PC-9 (cell line): Measurements from ENCODE around the gene FXYD6. TPM values are rescaled to one million over a fixed set of nuclear protein-coding genes. Genes with fewer than 3 reads are reported as not detected.

Experiments
- BruUV-seq: library from RNA; stranded (reverse); fragments of 400-500 nt; replicated peaks from 2 replicates; lab custom pipeline; 2021; lab: Mats Ljungman, UMichigan
- CTCF ChIA-PET: fragments of 300-600 bp; sonication (Branson Sonifier 250); formaldehyde crosslinking; loops from one replicate; lab custom pipeline; 2022; ENCODE audit warnings: antibody characterized with exemption; lab: Charles Lee
- POLR2A ChIA-PET: fragments of 300-600 bp; sonication (Branson Sonifier 250); formaldehyde crosslinking; loops from one replicate; lab custom pipeline; 2022; ENCODE audit warnings: antibody characterized with exemption; ENCODE audit not compliant: unreplicated experiment; lab: Charles Lee
- DNase-seq, 2 experiments: peaks; one replicate each; pipeline versions ENCODE4 v3.0.0 to v3.0.0-alpha.2; 2015 to 2022; ENCODE audit warnings: mixed read lengths in 1 of 2
- H2AFZ ChIP-seq: fragments of 200-600 bp; sonication (generic); 2 replicates; pipeline ENCODE4 v1.8.1; 2017; ENCODE audit warnings: antibody characterized with exemption
- H3F3A ChIP-seq: fragments of 200-600 bp; sonication (generic); 2 replicates; pipeline ENCODE4 v1.8.1; 2017; ENCODE audit warnings: antibody characterized with exemption, mild to moderate bottlenecking, low read depth; ENCODE audit not compliant: insufficient read depth
- H3K27ac ChIP-seq: fragments of 200-600 bp; sonication (generic); 2 replicates; pipeline ENCODE4 v1.6.1; 2016; ENCODE audit warnings: mixed run types
- H3K27me3 ChIP-seq: fragments of 200-600 bp; sonication (generic); 2 replicates; pipeline ENCODE4 v1.6.1; 2016; ENCODE audit warnings: low read depth, mixed run types; ENCODE audit not compliant: insufficient read depth
- H3K36me3 ChIP-seq: fragments of 200-600 bp; sonication (generic); 2 replicates; pipeline ENCODE4 v1.6.1; 2016; ENCODE audit warnings: low read depth, mixed run types
- H3K4me1 ChIP-seq: fragments of 200-600 bp; sonication (generic); replicated peaks from 2 replicates; pipeline ENCODE4 v1.6.1; 2016; ENCODE audit warnings: mixed run types; ENCODE audit not compliant: insufficient read depth
- H3K4me2 ChIP-seq: fragments of 200-600 bp; sonication (generic); 2 replicates; pipeline ENCODE4 v1.6.1; 2017; ENCODE audit warnings: mixed run types
- H3K4me3 ChIP-seq: fragments of 200-600 bp; sonication (generic); 2 replicates; pipeline ENCODE4 v1.6.1; 2016; ENCODE audit warnings: mixed run types
- H3K79me2 ChIP-seq: fragments of 200-600 bp; sonication (generic); 2 replicates; pipeline ENCODE4 v1.6.1; 2017; ENCODE audit warnings: low read depth, mixed run types
- H3K9me2 ChIP-seq: fragments of 200-600 bp; sonication (generic); 2 replicates; pipeline ENCODE4 v1.8.1; 2017; ENCODE audit warnings: mild to moderate bottlenecking; ENCODE audit not compliant: insufficient read depth
- H3K9me3 ChIP-seq: fragments of 200-600 bp; sonication (generic); 2 replicates; pipeline ENCODE4 v1.8.1; 2016; ENCODE audit warnings: low read depth; ENCODE audit not compliant: insufficient read depth
- H4K20me1 ChIP-seq: fragments of 200-600 bp; sonication (generic); 2 replicates; pipeline ENCODE4 v1.8.1; 2017; ENCODE audit not compliant: insufficient read depth
- CTCF ChIP-seq: fragments of 200-600 bp; sonication (generic); conservative IDR thresholded peaks from 2 replicates; pipeline ENCODE4 v1.6.1; 2017; ENCODE audit warnings: mixed run types, antibody characterized with exemption, mild to moderate bottlenecking, moderate library complexity
- EZH2 ChIP-seq: fragments of 200-600 bp; sonication (generic); IDR thresholded peaks from 2 replicates; pipeline ENCODE4 v1.8.0; 2017; ENCODE audit warnings: antibody characterized with exemption, low read depth
- intact Hi-C: fragments of 100-400 bp; cut with micrococcal nuclease; formaldehyde crosslinking; loops from one replicate; pipeline ENCODE4 v1.10.0; 2022; ENCODE audit not compliant: unreplicated experiment
- total RNA-seq: library from RNA; stranded (reverse); gene quantifications from 2 replicates; pipeline ENCODE4 v1.2.3, GENCODE V29; 2021

Gene FXYD6
- total RNA-seq, 1 experiment from 2014 or later = 0.20 TPM

- no peak overlapping the region for H3K4me2 ChIP-seq
- H3K27ac ChIP-seq = no peak overlapping the region
- DNase-seq = no peak
- no peaks in the 10 kb centered on the region for H3K36me3 ChIP-seq
- CTCF ChIA-PET = no interaction called here
- TF ChIP-seq EZH2 (no peak), CTCF (no peak)
- intact Hi-C loops = no loop called here
- H3K9me3 ChIP-seq = no peaks in the 10 kb centered on the region
- POLR2A ChIA-PET = no interaction called here
- H3K4me3 ChIP-seq = no peak overlapping the region
- H3F3A ChIP-seq = no peaks in the 10 kb centered on the region
- H4K20me1 ChIP-seq = no peaks in the 10 kb centered on the region
- H3K27me3 ChIP-seq = peaks cover 55% of the 10 kb centered on the region
- no peaks in the 10 kb centered on the region for H3K9me2 ChIP-seq
- H2AFZ ChIP-seq = no peak overlapping the region
- H3K79me2 ChIP-seq = no peaks in the 10 kb centered on the region
- BruUV-seq = no TSS peak
- no peaks in the 10 kb centered on the region for H3K4me1 ChIP-seq
Observed at GRCh38 chr11:117884994-117885393, 8.5 kb upstream of the FXYD6 start.

- TF ChIP-seq CTCF (no peak), EZH2 (no peak)
- Histone ChIP-seq H4K20me1 (no peaks in the 10 kb centered on the region), H3K4me3 (no peak overlapping the region), H2AFZ (no peak overlapping the region), H3K9me3 (no peaks in the 10 kb centered on the region), H3K79me2 (no peaks in the 10 kb centered on the region), H3F3A (no peaks in the 10 kb centered on the region), H3K4me2 (no peak overlapping the region), H3K36me3 (no peaks in the 10 kb centered on the region), H3K27me3 (peaks cover 67% of the 10 kb centered on the region), H3K27ac (no peak overlapping the region), H3K9me2 (no peaks in the 10 kb centered on the region), H3K4me1 (no peaks in the 10 kb centered on the region)
- CTCF ChIA-PET = no interaction called here
- BruUV-seq = no TSS peak
- DNase-seq = no peak
- POLR2A ChIA-PET = no interaction called here
- intact Hi-C loops = no loop called here
Observed at GRCh38 chr11:117883063-117883462, 6.6 kb upstream of the FXYD6 start.

- Histone ChIP-seq H3K9me3 (no peaks in the 10 kb centered on the region), H3K4me3 (no peak overlapping the region), H4K20me1 (no peaks in the 10 kb centered on the region), H3K79me2 (no peaks in the 10 kb centered on the region), H2AFZ (no peak overlapping the region), H3K27ac (no peak overlapping the region), H3K36me3 (no peaks in the 10 kb centered on the region), H3K4me1 (no peaks in the 10 kb centered on the region), H3K9me2 (no peaks in the 10 kb centered on the region), H3K4me2 (no peak overlapping the region), H3K27me3 (peaks cover 73% of the 10 kb centered on the region), H3F3A (no peaks in the 10 kb centered on the region)
- ChIA-PET POLR2A (no interaction called here), CTCF (no interaction called here)
- TF ChIP-seq CTCF (no peak), EZH2 (no peak)
- BruUV-seq = no TSS peak
- no peak for DNase-seq
- intact Hi-C loops = no loop called here
Observed at GRCh38 chr11:117882311-117882905, 6.0 kb upstream of the FXYD6 start.
